Kidney (tissue), 14 donors: ENCODE measurements around the gene NDUFS8. TPM values are rescaled to one million over a fixed set of nuclear protein-coding genes. Genes with fewer than 3 reads are reported as not detected.

Experiments used
- DNase-seq, 5 donors: peaks; one replicate each; pipeline ENCODE4 v3.0.0-alpha.2; 2013 to 2020
- FAIRE-seq: peaks from 2 replicates; lab custom pipeline; 2012; peaks lifted over from hg19 to GRCh38; lab: Jason Lieb, UNC
- H3K27ac ChIP-seq, 2 donors: one replicate each; pipeline ENCODE4 v1.7.0; 2013; ENCODE audit warnings: low read depth in 2 of 2, low read length in 2 of 2, inconsistent platforms in 1 of 2
- H3K27me3 ChIP-seq: one replicate; pipeline ENCODE4 v1.7.1; 2013; ENCODE audit warnings: low read length, inconsistent platforms; ENCODE audit not compliant: control insufficient read depth, insufficient read depth
- H3K36me3 ChIP-seq, 3 donors: one replicate each; pipeline versions ENCODE4 v1.7.0 to v1.7.1; 2013; ENCODE audit warnings: low read length in 3 of 3, control low read depth in 1 of 3, inconsistent platforms in 1 of 3; ENCODE audit not compliant: insufficient read depth in 3 of 3, control insufficient read depth in 2 of 3
- H3K4me1 ChIP-seq, 3 donors: one replicate each; pipeline versions ENCODE4 v1.7.0 to v1.7.1; 2013; ENCODE audit warnings: low read length in 3 of 3, inconsistent platforms in 1 of 3, low read depth in 1 of 3; ENCODE audit not compliant: control insufficient read depth in 2 of 3, insufficient read depth in 2 of 3
- H3K4me3 ChIP-seq, 3 donors: one replicate each; pipeline versions ENCODE4 v1.7.0 to v1.8.1; 2013; ENCODE audit warnings: low read length in 3 of 3, control low read depth in 1 of 3, inconsistent platforms in 1 of 3
- H3K9ac ChIP-seq, 3 donors: one replicate each; pipeline versions ENCODE4 v1.7.0 to v1.7.1; 2013; ENCODE audit warnings: low read length in 3 of 3, control low read depth in 1 of 3, inconsistent platforms in 1 of 3
- H3K9me3 ChIP-seq, 3 donors: one replicate each; pipeline versions ENCODE4 v1.7.0 to v1.7.1; 2013; ENCODE audit warnings: low read length in 3 of 3, control low read depth in 1 of 3, inconsistent platforms in 1 of 3; ENCODE audit not compliant: control insufficient read depth in 2 of 3, insufficient read depth in 1 of 3
- intact Hi-C: fragments of 100-400 bp; cut with DNase I; formaldehyde crosslinking; loops from one replicate; pipeline ENCODE4 v1.11.1; 2022
- polyA plus RNA-seq: library from polyadenylated mRNA; stranded (reverse); fragments of 350-450 nt; fragmentation: Illumina TruSeq; extraction: RNeasy Lipid Tissue Mini Kit (QIAGEN cat#74804); gene quantifications from one replicate; pipeline ENCODE4 v1.2.3, GENCODE V29; 2014; ENCODE audit warnings: low read depth, low replicate concordance; ENCODE audit not compliant: insufficient read depth
- total RNA-seq: library from RNA; stranded (reverse); fragmentation: NEBNext Ultra II Directional; extraction: Animal tissue kit (Norgen Biotek cat#: 25700); gene quantifications from one replicate; pipeline ENCODE4 v1.2.1, GENCODE V29; 2021
- TF ChIP-seq, protein P1 (sequence below): IDR thresholded peaks from 3 replicates; pipeline ENCODE4 v1.5.1; 2012; ENCODE audit warnings: mild to moderate bottlenecking, moderate library complexity, borderline replicate concordance; ENCODE audit not compliant: insufficient read depth; ENCODE audit errors: extremely low read depth
- donor health status: control.
- donor health status: control.
- donor health status: control.
- donor health status: control.
- donor health status: control.
- donor health status: DM: yes; HTN: yes; CAD: no.
- donor health status: Normal renal cell carcinoma (clear cell type).

The NDUFS8 gene
- total and polyA plus RNA-seq, 2 donors from 2014 or later, result 144 to 472 TPM

- Histone ChIP-seq H3K4me3 (no peak overlapping the region), H3K9me3 (no peaks in the 10 kb centered on the region), H3K27ac (no peak overlapping the region), H3K36me3 (no peaks in the 10 kb centered on the region), H3K27me3 (no peaks in the 10 kb centered on the region), H3K4me1 (peaks cover 0 to 6% (median 4%) of the 10 kb centered on the region in 3 donors), H3K9ac (no peak overlapping the region)
- peak in 1 of 5 donors; percentile 77 for DNase-seq
- TF ChIP-seq, protein P1, sequence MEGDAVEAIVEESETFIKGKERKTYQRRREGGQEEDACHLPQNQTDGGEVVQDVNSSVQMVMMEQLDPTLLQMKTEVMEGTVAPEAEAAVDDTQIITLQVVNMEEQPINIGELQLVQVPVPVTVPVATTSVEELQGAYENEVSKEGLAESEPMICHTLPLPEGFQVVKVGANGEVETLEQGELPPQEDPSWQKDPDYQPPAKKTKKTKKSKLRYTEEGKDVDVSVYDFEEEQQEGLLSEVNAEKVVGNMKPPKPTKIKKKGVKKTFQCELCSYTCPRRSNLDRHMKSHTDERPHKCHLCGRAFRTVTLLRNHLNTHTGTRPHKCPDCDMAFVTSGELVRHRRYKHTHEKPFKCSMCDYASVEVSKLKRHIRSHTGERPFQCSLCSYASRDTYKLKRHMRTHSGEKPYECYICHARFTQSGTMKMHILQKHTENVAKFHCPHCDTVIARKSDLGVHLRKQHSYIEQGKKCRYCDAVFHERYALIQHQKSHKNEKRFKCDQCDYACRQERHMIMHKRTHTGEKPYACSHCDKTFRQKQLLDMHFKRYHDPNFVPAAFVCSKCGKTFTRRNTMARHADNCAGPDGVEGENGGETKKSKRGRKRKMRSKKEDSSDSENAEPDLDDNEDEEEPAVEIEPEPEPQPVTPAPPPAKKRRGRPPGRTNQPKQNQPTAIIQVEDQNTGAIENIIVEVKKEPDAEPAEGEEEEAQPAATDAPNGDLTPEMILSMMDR, result no peak
- FAIRE-seq, result no peak
- intact Hi-C loops, result no loop called here
Observed at GRCh38 chr11:68026391-68027105, 3.9 kb upstream of the NDUFS8 start.

DNA sequence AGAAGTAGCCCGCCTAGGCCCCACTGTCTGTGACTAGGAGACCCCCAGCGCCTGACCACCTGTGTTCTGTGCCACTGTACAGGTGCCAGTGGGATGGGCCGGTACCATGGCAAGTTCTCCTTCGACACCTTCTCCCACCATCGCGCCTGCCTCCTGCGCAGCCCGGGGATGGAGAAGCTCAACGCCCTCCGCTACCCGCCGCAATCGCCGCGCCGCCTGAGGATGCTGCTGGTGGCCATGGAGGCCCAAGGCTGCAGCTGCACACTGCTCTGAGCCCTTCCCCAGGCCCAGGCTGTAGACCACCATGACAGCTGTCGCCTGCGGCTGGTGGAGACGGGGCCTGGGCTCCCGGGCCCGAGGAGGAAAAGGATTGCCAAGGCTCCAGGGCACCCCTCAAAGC lies 2.8 kb upstream of the NDUFS8 start:
- TF ChIP-seq, protein P1, result no peak
- DNase-seq (no peak), FAIRE-seq (no peak)
- peaks cover 0 to 3% (median 1%) of the 10 kb centered on the region in 3 donors for H3K36me3 ChIP-seq
- H3K9me3 ChIP-seq, result no peaks in the 10 kb centered on the region
- no peak overlapping the region for H3K27ac ChIP-seq
- H3K9ac ChIP-seq, result no peak overlapping the region
- H3K4me3 ChIP-seq, result no peak overlapping the region
- H3K4me1 ChIP-seq, result peaks cover 0 to 17% (median 10%) of the 10 kb centered on the region in 3 donors
- H3K27me3 ChIP-seq, result no peaks in the 10 kb centered on the region
- intact Hi-C loops, result no loop called here

DNA sequence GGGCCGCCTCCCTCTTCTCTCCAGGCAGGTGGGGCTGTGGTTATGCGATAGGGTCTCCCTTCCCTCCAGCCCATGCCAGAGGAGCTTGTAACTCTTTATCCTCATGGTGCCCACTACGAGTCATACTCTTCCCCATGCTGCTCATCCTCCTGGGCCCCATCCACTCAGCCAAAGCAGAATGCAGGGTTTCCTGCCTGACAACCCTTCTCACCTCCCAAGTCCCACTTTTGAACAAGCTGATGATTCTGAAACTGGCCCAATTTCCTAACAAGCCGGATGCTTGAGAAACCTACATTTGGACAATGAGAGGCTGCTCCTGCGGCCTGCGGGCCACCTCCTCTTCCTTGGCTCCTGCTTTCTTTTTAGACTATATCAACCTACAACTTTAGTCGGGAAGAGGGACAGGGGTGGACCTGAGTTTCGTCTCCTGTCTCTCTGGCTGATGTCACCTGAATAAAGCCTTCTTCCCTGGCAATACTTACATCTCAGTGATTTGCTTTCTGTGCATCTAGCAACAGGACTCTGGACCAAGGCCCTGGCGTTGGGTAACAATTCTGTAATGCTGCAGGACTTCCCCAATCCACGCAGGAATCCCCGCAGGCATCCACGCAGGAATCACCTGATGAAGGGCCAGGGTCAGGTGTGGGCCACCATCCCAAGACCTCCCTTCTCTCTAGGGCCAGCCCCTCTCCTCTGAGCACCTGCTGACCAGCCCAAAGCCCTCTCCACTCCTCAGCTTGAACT lies 1.5 kb upstream of the NDUFS8 start:
- Histone ChIP-seq H3K9me3 (no peaks in the 10 kb centered on the region), H3K9ac (peak overlapping the region in 1 of 3 donors; percentile 19), H3K27me3 (no peaks in the 10 kb centered on the region), H3K4me1 (peaks cover 0 to 17% (median 10%) of the 10 kb centered on the region in 3 donors), H3K4me3 (no peak overlapping the region), H3K27ac (no peak overlapping the region), H3K36me3 (peaks cover 0 to 6% (median 3%) of the 10 kb centered on the region in 3 donors)
- intact Hi-C loops, result no loop called here
- no peak for DNase-seq
- TF ChIP-seq, protein P1, result no peak
- FAIRE-seq, result no peak
